Activated CD4-positive, alpha-beta T cell treated with anti-CD3 and anti-CD28 coated beads for 48 hours (primary cell): ENCODE data around the gene VIP.

Source experiments
- DNase-seq: peaks from one replicate; pipeline ENCODE4 v3.0.0-alpha.2; 2020

Gene VIP

GRCh38 chr6:152783217-152783878, 32.8 kb downstream of the VIP start:
- DNase-seq = no peak

DNA sequence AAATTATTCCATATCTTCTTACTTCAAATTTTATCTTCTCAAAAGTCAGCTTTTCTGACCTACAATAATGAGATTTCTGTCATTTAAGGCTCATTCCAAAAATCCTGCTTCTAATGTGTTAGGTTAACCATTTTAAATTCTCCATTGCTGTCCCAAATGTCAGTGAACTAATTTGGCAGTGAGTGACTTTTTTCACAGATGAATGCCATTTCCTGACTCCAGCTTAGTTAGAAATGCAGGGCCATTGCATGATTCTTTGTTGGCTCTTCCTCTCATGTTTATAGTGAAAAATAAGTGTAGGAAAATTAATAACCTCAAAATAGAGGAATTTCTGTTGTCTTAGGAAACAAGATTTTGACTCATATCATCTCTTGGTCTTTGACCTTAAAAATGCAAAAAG, 44.1 kb downstream of the VIP start:
- no peak for DNase-seq

DNA sequence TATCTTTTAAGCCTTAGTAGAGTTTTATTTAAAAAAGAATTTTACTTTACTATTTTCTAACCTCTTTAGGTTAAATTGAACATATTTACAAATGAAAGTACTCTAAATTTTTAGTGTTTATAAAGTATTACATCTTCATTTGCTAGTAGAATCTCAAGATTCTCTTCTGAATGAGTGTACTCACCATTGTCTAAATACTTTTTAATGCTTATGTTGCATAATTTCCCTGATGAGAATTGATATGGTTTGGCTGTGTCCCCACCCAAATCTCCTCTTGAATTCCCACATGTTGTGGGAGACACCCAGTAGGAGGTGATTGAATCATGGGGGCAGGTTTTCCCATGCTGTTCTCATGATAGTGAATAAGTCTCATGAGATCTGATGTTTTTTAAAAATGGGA, 53.6 kb downstream of the VIP start:
- DNase-seq = no peak
